Measurements from ENCODE around the gene PARD3. TPM values are rescaled to one million over a fixed set of nuclear protein-coding genes. Genes with fewer than 3 reads are reported as not detected.

The PARD3 gene
- total and polyA plus RNA-seq, 2 donors from 2014 or later, result 21.1 to 47.5 TPM

DNA sequence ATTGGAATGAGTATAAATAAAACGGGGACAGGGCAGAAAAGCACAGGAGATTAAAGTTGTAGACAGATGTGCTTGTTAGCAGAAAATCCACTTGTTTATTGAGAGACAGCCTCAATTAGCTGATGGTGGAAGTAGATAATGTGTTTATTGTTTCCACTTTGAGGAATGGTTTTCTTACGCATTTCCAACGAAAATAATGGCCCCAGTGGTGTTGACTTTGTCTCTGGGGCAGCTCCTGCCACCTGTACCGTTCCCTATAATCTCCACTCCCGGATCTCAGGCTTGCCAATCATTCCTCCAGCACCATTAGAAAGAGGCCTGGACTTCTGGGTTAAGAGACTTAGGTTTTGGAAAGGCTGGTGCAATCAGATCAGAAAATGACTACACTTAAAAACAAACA lies 638.7 kb downstream of the PARD3 start:
- Histone ChIP-seq H3K9me3 (ENCODE audit: control insufficient read depth in 2 of 3, insufficient read depth in 1 of 3, low read length in 3 of 3) (no peaks in the 10 kb centered on the region), H3K27ac (ENCODE audit: low read depth in 2 of 2, low read length in 2 of 2) (no peak overlapping the region), H3K27me3 (ENCODE audit: control insufficient read depth, insufficient read depth, low read length) (no peaks in the 10 kb centered on the region), H3K4me3 (ENCODE audit: low read length in 3 of 3) (no peak overlapping the region), H3K4me1 (ENCODE audit: control insufficient read depth in 2 of 3, insufficient read depth in 2 of 3, low read depth in 1 of 3, low read length in 3 of 3) (peaks cover 0 to 1% (median 0%) of the 10 kb centered on the region in 3 donors), H3K9ac (ENCODE audit: low read length in 3 of 3) (no peak overlapping the region), H3K36me3 (ENCODE audit: control insufficient read depth in 2 of 3, insufficient read depth in 3 of 3, low read length in 3 of 3) (no peaks in the 10 kb centered on the region)
- DNase-seq (no peak), FAIRE-seq (no peak)
- TF ChIP-seq, protein P1, sequence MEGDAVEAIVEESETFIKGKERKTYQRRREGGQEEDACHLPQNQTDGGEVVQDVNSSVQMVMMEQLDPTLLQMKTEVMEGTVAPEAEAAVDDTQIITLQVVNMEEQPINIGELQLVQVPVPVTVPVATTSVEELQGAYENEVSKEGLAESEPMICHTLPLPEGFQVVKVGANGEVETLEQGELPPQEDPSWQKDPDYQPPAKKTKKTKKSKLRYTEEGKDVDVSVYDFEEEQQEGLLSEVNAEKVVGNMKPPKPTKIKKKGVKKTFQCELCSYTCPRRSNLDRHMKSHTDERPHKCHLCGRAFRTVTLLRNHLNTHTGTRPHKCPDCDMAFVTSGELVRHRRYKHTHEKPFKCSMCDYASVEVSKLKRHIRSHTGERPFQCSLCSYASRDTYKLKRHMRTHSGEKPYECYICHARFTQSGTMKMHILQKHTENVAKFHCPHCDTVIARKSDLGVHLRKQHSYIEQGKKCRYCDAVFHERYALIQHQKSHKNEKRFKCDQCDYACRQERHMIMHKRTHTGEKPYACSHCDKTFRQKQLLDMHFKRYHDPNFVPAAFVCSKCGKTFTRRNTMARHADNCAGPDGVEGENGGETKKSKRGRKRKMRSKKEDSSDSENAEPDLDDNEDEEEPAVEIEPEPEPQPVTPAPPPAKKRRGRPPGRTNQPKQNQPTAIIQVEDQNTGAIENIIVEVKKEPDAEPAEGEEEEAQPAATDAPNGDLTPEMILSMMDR (IDR thresholded peaks at IDR 0.05; ENCODE audit: borderline replicate concordance, extremely low read depth, insufficient read depth), result no peak
- intact Hi-C loops (cut with DNase I), result no loop called here

DNA sequence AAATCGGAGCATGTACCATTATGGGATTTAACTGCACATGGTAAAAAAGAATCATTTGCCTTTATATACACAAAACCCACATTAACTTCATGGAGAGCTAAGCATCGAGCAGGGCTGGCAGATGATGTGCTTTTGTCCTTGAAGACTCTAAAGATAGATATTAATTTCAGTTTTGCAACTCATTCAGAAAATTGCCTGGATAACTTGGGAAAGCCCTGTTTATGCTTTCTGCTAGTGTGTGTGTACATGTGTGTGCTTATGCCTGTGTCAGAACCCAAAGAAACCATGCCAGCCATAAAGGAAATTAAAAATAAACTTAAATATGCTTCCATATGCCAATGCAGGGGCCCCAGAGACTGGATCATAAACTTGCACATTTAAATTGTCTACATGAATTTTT lies 640.0 kb downstream of the PARD3 start:
- TF ChIP-seq, protein P1 (IDR thresholded peaks at IDR 0.05; ENCODE audit: borderline replicate concordance, extremely low read depth, insufficient read depth), result no peak
- H3K9me3 ChIP-seq (ENCODE audit: control insufficient read depth in 2 of 3, insufficient read depth in 1 of 3, low read length in 3 of 3), result no peaks in the 10 kb centered on the region
- intact Hi-C loops (cut with DNase I), result no loop called here
- no peaks in the 10 kb centered on the region for H3K36me3 ChIP-seq (ENCODE audit: control insufficient read depth in 2 of 3, insufficient read depth in 3 of 3, low read length in 3 of 3)
- H3K4me3 ChIP-seq (ENCODE audit: low read length in 3 of 3), result no peak overlapping the region
- FAIRE-seq (no peak), DNase-seq (no peak)
- H3K9ac ChIP-seq (ENCODE audit: low read length in 3 of 3), result no peak overlapping the region
- no peak overlapping the region for H3K27ac ChIP-seq (ENCODE audit: low read depth in 2 of 2, low read length in 2 of 2)
- H3K27me3 ChIP-seq (ENCODE audit: control insufficient read depth, insufficient read depth, low read length), result no peaks in the 10 kb centered on the region
- no peaks in the 10 kb centered on the region for H3K4me1 ChIP-seq (ENCODE audit: control insufficient read depth in 2 of 3, insufficient read depth in 2 of 3, low read depth in 1 of 3, low read length in 3 of 3)

DNA sequence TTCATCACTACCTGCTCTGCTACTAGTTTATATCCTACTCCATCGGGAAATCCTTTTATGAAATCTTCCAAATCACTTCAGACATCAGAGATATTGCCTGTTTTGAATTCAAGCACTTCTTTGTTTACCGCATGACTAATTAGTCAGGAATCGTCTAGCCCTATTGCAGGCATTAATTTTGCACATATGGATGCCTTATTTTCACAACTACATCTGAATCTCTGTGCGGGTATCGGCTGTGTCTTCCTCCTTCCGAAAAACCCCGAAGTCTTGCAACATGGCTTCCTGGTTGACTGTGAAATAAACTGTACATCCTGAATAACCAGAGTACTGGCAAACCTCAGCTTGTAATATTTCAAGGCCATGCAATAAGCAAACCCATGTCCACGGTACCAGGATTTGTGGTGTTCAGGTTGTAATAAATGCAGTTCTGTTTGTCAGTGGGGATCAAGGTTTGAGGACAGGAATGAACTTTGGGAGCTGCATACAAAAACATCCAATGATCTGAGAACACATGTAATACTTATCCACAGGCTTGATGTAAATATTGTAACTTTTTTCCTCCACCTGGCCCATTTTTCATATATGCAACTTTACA lies 642.1 kb downstream of the PARD3 start:
- intact Hi-C loops (cut with DNase I), result no loop called here
- TF ChIP-seq, protein P1 (IDR thresholded peaks at IDR 0.05; ENCODE audit: borderline replicate concordance, extremely low read depth, insufficient read depth), result no peak
- no peaks in the 10 kb centered on the region for H3K27me3 ChIP-seq (ENCODE audit: control insufficient read depth, insufficient read depth, low read length)
- H3K9ac ChIP-seq (ENCODE audit: low read length in 3 of 3), result no peak overlapping the region
- H3K27ac ChIP-seq (ENCODE audit: low read depth in 2 of 2, low read length in 2 of 2), result no peak overlapping the region
- H3K4me3 ChIP-seq (ENCODE audit: low read length in 3 of 3), result no peak overlapping the region
- no peaks in the 10 kb centered on the region for H3K36me3 ChIP-seq (ENCODE audit: control insufficient read depth in 2 of 3, insufficient read depth in 3 of 3, low read length in 3 of 3)
- no peaks in the 10 kb centered on the region for H3K4me1 ChIP-seq (ENCODE audit: control insufficient read depth in 2 of 3, insufficient read depth in 2 of 3, low read depth in 1 of 3, low read length in 3 of 3)
- FAIRE-seq (no peak), DNase-seq (no peak)
- H3K9me3 ChIP-seq (ENCODE audit: control insufficient read depth in 2 of 3, insufficient read depth in 1 of 3, low read length in 3 of 3), result no peaks in the 10 kb centered on the region

Measured in kidney (tissue), 14 donors.